Astrocyte (in vitro differentiated cells and primary cell): ENCODE data around the gene WWC2. TPM values are rescaled to one million over a fixed set of nuclear protein-coding genes. Genes with fewer than 3 reads are reported as not detected.

Experiments
- DNase-seq: peaks from one replicate; pipeline ENCODE4 v3.0.0-alpha.2; 2010; ENCODE audit warnings: low read depth
- FAIRE-seq: peaks from 2 replicates; lab custom pipeline; 2011; peaks lifted over from hg19 to GRCh38; lab: Jason Lieb, UNC
- H2AFZ ChIP-seq: 2 replicates; pipeline ENCODE4 v1.6.0; 2012; ENCODE audit warnings: low read depth, low read length, inconsistent platforms
- H3K27ac ChIP-seq: 2 replicates; pipeline ENCODE4 v1.5.1; 2011; ENCODE audit warnings: low read depth, low read length, inconsistent platforms
- H3K27me3 ChIP-seq: 2 replicates; pipeline ENCODE4 v1.6.0; 2011; ENCODE audit warnings: low read length, inconsistent platforms; ENCODE audit not compliant: insufficient read depth
- H3K36me3 ChIP-seq: 2 replicates; pipeline ENCODE4 v1.5.1; 2011; ENCODE audit warnings: low read length, inconsistent platforms; ENCODE audit not compliant: insufficient read depth
- H3K4me1 ChIP-seq: 2 replicates; pipeline ENCODE4 v1.5.1; 2011; ENCODE audit warnings: low read length, inconsistent platforms; ENCODE audit not compliant: insufficient read depth
- H3K4me2 ChIP-seq: 2 replicates; pipeline ENCODE4 v1.6.0; 2012; ENCODE audit warnings: low read length, inconsistent platforms
- H3K4me3 ChIP-seq: 2 replicates; pipeline ENCODE4 v1.5.1; 2011; ENCODE audit warnings: low read depth, mild to moderate bottlenecking, low read length, inconsistent platforms; ENCODE audit not compliant: insufficient read depth
- H3K79me2 ChIP-seq: 2 replicates; pipeline ENCODE4 v1.6.0; 2012; ENCODE audit warnings: mild to moderate bottlenecking, low read length, inconsistent platforms; ENCODE audit not compliant: insufficient read depth
- H3K9ac ChIP-seq: 2 replicates; pipeline ENCODE4 v1.6.0; 2012; ENCODE audit warnings: mild to moderate bottlenecking, low read length, inconsistent platforms
- H3K9me3 ChIP-seq: 2 replicates; pipeline ENCODE4 v1.5.1; 2012; ENCODE audit warnings: low read depth, mild to moderate bottlenecking, low read length, inconsistent platforms; ENCODE audit not compliant: insufficient read depth
- H4K20me1 ChIP-seq: 2 replicates; pipeline ENCODE4 v1.6.0; 2012; ENCODE audit warnings: low read length, inconsistent platforms; ENCODE audit not compliant: insufficient read depth
- H3K27ac Mint-ChIP-seq: one replicate; pipeline ENCODE4 v1.8.0; 2021; ENCODE audit warnings: mild to moderate bottlenecking, mixed read lengths; ENCODE audit not compliant: unreplicated experiment
- H3K27me3 Mint-ChIP-seq: one replicate; pipeline ENCODE4 v1.8.0; 2021; ENCODE audit warnings: low read depth, mixed read lengths; ENCODE audit not compliant: unreplicated experiment
- H3K36me3 Mint-ChIP-seq: one replicate; pipeline ENCODE4 v1.8.0; 2021; ENCODE audit warnings: low read depth, mixed read lengths; ENCODE audit not compliant: unreplicated experiment
- H3K4me1 Mint-ChIP-seq: one replicate; pipeline ENCODE4 v1.8.0; 2021; ENCODE audit warnings: low read depth, mixed read lengths; ENCODE audit not compliant: unreplicated experiment
- H3K4me3 Mint-ChIP-seq: one replicate; pipeline ENCODE4 v1.8.0; 2021; ENCODE audit warnings: mild to moderate bottlenecking, moderate library complexity, mixed read lengths; ENCODE audit not compliant: unreplicated experiment
- H3K9me3 Mint-ChIP-seq: one replicate; pipeline ENCODE4 v1.8.0; 2021; ENCODE audit warnings: mild to moderate bottlenecking, mixed read lengths; ENCODE audit not compliant: unreplicated experiment
- CTCF ChIP-seq: IDR thresholded peaks from 2 replicates; pipeline ENCODE4 v1.5.1; 2011; ENCODE audit warnings: low read depth, mild to moderate bottlenecking, inconsistent platforms, low read length, moderate library complexity; ENCODE audit not compliant: insufficient read depth
- EZH2 ChIP-seq: IDR thresholded peaks from 2 replicates; pipeline ENCODE4 v1.6.1; 2012; ENCODE audit warnings: mild to moderate bottlenecking, low read length, inconsistent platforms; ENCODE audit not compliant: insufficient read depth
- total RNA-seq: library from RNA; stranded (reverse); gene quantifications from 2 replicates; pipeline ENCODE4 v1.2.1, GENCODE V29; 2021

The WWC2 gene
- total RNA-seq, 1 donor from 2014 or later = 62.6 TPM

- Histone ChIP-seq H3K9me3 (no peaks in the 10 kb centered on the region), H3K36me3 (no peaks in the 10 kb centered on the region), H3K27me3 (no peaks in the 10 kb centered on the region), H3K4me1 (peaks cover 9% of the 10 kb centered on the region), H3K79me2 (peaks cover 95% of the 10 kb centered on the region), H3K27ac (no peak overlapping the region), H4K20me1 (peaks cover 48% of the 10 kb centered on the region), H3K4me2 (no peak overlapping the region), H3K9ac (no peak overlapping the region), H2AFZ (no peak overlapping the region), H3K4me3 (no peak overlapping the region)
- no peak for DNase-seq
- Mint-ChIP-seq H3K4me3 (no peak overlapping the region), H3K27me3 (no peaks in the 10 kb centered on the region), H3K27ac (no peak overlapping the region), H3K9me3 (no peaks in the 10 kb centered on the region), H3K4me1 (peaks cover 16% of the 10 kb centered on the region), H3K36me3 (no peaks in the 10 kb centered on the region)
- no peak for FAIRE-seq
- no peak for TF ChIP-seq CTCF
- no peak for TF ChIP-seq EZH2
Observed at GRCh38 chr4:183124228-183124627, 25.2 kb downstream of the WWC2 start.

GRCh38 chr4:183124865-183125264 lies 25.8 kb downstream of the WWC2 start:
- H3K27me3 Mint-ChIP-seq = no peaks in the 10 kb centered on the region
- DNase-seq (no peak), FAIRE-seq (no peak)
- no peaks in the 10 kb centered on the region for H3K36me3 ChIP-seq
- H3K27ac Mint-ChIP-seq = no peak overlapping the region
- no peak overlapping the region for H3K4me3 ChIP-seq
- no peak overlapping the region for H3K9ac ChIP-seq
- H3K4me3 Mint-ChIP-seq = peak overlapping the region; percentile 8
- no peaks in the 10 kb centered on the region for H3K9me3 ChIP-seq
- H3K4me1 Mint-ChIP-seq = peaks cover 15% of the 10 kb centered on the region
- H3K79me2 ChIP-seq = peaks cover 95% of the 10 kb centered on the region
- no peak overlapping the region for H2AFZ ChIP-seq
- no peaks in the 10 kb centered on the region for H3K9me3 Mint-ChIP-seq
- no peak overlapping the region for H3K27ac ChIP-seq
- H3K36me3 Mint-ChIP-seq = no peaks in the 10 kb centered on the region
- H3K27me3 ChIP-seq = no peaks in the 10 kb centered on the region
- TF ChIP-seq CTCF (no peak), EZH2 (no peak)
- peaks cover 54% of the 10 kb centered on the region for H4K20me1 ChIP-seq
- H3K4me1 ChIP-seq = peaks cover 3% of the 10 kb centered on the region
- no peak overlapping the region for H3K4me2 ChIP-seq

- H3K4me2 ChIP-seq = no peak overlapping the region
- no peaks in the 10 kb centered on the region for H3K27me3 ChIP-seq
- peaks cover 57% of the 10 kb centered on the region for H4K20me1 ChIP-seq
- H3K27me3 Mint-ChIP-seq = no peaks in the 10 kb centered on the region
- no peak overlapping the region for H3K9ac ChIP-seq
- peaks cover 88% of the 10 kb centered on the region for H3K79me2 ChIP-seq
- H2AFZ ChIP-seq = no peak overlapping the region
- no peak overlapping the region for H3K4me3 Mint-ChIP-seq
- H3K4me1 ChIP-seq = peaks cover 8% of the 10 kb centered on the region
- H3K4me3 ChIP-seq = no peak overlapping the region
- H3K9me3 ChIP-seq = no peaks in the 10 kb centered on the region
- H3K27ac Mint-ChIP-seq = no peak overlapping the region
- H3K9me3 Mint-ChIP-seq = no peaks in the 10 kb centered on the region
- no peaks in the 10 kb centered on the region for H3K36me3 ChIP-seq
- DNase-seq = no peak
- no peak overlapping the region for H3K27ac ChIP-seq
- H3K36me3 Mint-ChIP-seq = no peaks in the 10 kb centered on the region
- no peak for TF ChIP-seq CTCF
- TF ChIP-seq EZH2 = no peak
- H3K4me1 Mint-ChIP-seq = peaks cover 22% of the 10 kb centered on the region
- FAIRE-seq = no peak
Observed at GRCh38 chr4:183129125-183129524, 30.1 kb downstream of the WWC2 start.
